GM10266 (cell line): ENCODE results near the gene LGALS13.

ENCODE experiments used
- DNase-seq: peaks from one replicate; pipeline ENCODE4 v3.0.0; 2012; ENCODE audit errors: extremely low spot score
- TF ChIP-seq, protein P1 (sequence below): IDR thresholded peaks from 2 replicates; pipeline ENCODE4 v1.5.1; 2012; ENCODE audit warnings: mild to moderate bottlenecking, low read depth; ENCODE audit not compliant: control insufficient read depth, insufficient read depth; ENCODE audit errors: missing control alignments

LGALS13 gene

DNA sequence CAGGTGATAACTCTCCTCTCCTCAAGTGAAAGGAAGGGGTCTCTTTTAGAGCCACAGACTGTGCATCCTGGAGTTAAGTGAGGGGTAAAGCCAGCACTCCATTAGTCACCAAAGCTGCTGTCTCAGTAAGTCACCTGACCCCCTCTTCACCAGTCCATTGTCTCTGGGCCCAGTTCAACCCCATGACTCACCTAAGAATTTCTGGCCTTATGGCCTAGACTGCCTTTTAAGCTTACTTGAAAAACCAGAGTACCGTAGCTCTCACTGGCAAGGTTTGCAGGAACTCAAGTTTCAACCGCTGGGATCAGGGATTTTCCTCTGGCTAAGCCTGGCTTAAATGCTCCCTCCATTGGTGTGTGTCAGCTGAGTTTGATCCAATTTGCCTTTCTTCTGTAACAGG is 38.9 kb upstream of the LGALS13 start:
- no peak for DNase-seq
- TF ChIP-seq, protein P1, sequence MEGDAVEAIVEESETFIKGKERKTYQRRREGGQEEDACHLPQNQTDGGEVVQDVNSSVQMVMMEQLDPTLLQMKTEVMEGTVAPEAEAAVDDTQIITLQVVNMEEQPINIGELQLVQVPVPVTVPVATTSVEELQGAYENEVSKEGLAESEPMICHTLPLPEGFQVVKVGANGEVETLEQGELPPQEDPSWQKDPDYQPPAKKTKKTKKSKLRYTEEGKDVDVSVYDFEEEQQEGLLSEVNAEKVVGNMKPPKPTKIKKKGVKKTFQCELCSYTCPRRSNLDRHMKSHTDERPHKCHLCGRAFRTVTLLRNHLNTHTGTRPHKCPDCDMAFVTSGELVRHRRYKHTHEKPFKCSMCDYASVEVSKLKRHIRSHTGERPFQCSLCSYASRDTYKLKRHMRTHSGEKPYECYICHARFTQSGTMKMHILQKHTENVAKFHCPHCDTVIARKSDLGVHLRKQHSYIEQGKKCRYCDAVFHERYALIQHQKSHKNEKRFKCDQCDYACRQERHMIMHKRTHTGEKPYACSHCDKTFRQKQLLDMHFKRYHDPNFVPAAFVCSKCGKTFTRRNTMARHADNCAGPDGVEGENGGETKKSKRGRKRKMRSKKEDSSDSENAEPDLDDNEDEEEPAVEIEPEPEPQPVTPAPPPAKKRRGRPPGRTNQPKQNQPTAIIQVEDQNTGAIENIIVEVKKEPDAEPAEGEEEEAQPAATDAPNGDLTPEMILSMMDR, result no peak

DNA sequence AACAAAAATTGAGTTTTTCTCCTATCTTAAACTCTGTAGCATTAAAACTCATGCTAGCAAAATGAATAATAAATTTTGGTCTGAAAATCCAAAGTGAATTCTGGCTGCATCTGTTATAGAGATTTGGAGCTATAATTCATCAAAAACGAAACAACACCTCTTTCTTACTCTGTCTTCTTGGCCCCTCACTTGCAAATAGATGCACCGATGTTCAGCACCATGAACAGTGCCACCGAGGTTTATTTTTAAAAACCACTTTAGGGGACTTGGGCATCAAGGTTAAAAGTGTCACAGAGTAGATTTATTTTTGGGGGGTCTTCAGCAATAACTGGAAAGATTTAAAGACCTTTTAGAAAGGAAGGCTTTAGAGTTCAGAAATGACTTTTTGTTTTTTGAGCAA is 36.3 kb upstream of the LGALS13 start:
- TF ChIP-seq, protein P1, result no peak
- no peak for DNase-seq

DNA sequence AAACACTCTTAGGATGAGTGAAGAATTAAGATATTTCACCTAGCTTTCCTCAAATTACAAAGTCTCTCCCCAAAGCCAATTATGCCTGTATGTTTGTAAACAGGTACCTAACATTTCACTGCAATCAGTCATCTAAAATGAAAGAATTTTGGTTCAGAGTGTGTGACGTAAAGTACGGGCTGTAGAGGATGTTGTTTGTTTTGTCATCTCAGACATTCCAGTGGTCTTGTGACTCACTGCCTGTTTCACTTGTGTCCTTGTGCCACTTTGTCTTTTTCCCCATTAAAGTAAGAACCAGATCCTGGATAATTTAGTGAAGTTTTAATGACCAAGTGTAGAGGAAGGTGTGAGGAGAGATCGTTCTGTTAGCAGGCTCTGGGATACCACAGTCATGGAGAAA is 33.7 kb upstream of the LGALS13 start:
- no peak for DNase-seq
- TF ChIP-seq, protein P1, result no peak

DNA sequence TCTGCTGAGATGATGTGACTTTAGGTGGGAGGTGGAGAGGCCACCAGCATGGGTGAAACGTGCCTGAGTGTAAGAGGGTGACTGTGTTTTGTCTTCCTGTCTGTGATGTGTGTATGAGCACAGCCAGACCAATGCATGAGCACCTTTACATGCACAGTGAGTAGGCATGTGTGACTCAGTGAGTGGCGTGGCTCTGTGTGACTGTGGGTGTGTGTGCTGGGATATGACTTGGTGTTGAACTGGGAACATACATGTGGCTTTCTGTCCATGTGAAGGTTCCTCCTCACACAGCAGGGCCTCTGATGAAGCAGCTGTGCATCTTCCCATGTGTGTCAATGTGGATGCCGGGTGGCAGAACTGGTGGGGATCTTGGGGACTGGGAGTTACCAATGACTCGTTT is 19.9 kb upstream of the LGALS13 start:
- TF ChIP-seq, protein P1, result no peak
- no peak for DNase-seq

DNA sequence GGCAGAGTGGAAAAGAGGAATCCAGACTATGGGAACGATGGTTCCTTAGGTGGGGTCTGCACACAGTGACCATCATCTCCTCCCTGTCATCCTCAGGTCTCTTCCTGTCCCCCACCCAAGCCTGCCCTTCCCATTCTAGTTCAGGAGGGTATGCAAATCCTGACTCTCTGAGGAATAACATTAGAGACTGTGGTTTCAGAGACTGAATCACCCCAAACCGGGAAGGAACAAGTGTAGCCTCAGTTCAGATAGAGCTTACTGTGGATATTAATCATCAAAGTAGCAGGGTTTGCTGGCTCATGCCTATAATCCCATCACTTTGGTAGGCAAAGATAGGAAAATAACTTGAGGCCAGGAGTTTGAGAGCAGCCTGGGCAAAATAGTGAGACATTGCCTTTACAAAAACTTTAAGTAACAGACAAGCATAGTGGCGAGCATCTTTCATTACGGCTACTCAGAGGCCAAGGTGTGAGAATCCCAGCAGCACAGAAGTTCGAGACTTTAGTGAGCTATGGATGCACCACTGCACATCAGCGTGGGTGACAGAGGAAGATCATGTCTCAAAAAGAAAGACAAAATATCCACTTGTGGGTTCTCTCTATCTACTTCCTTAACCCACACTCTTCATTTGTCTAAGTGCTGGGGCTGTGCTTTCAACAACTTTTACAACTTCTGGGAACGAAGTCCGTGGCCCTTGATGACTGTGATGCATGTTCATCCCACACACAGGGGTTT is 19.3 kb upstream of the LGALS13 start:
- TF ChIP-seq, protein P1, result no peak
- peak; percentile 17 for DNase-seq

DNA sequence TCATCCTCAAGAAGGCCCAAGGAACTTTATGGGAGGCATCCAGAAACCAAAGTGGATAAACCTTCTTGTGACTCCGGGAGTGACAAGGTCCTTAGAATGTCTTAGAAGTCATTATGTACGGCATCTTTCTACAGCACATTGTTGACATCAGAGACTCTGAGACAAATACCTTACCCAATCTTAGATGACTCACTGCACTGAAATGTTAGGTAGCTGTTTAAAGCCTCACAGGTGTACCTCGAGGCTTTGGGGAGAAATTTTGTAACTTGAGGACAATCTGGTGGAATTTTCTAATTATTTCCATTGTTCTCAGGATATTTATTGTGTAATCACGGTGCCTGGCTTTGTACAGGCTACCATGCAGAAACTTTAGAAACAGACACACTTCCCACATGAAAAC is 14.8 kb upstream of the LGALS13 start:
- no peak for DNase-seq
- TF ChIP-seq, protein P1, result no peak

DNA sequence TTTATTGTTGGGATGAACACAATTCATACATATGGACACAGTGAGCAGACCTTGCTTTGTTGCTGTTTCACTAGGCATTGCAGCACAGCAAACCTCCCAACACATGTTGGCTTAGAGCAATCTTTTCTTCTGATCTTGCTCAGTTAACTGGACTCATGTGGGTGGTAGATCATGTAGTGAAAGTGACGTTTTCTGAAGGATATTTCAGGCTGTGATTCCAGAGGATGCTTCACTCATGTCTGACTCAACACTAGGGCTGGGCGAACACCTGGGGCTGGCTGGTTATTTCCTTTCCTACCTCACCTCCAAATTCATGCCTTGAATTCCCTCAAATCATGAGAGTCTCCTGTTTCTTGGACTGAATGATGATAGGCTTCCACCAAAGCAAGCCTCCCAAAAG is 14.3 kb upstream of the LGALS13 start:
- TF ChIP-seq, protein P1, result no peak
- no peak for DNase-seq
